ENCODE results near the gene SMS.
"Not testable (repeated sequence)": the region's sequence is repeated elsewhere in the genome, so short reads cannot be mapped to it uniquely, and the experiment has no call there.

The SMS gene

DNA sequence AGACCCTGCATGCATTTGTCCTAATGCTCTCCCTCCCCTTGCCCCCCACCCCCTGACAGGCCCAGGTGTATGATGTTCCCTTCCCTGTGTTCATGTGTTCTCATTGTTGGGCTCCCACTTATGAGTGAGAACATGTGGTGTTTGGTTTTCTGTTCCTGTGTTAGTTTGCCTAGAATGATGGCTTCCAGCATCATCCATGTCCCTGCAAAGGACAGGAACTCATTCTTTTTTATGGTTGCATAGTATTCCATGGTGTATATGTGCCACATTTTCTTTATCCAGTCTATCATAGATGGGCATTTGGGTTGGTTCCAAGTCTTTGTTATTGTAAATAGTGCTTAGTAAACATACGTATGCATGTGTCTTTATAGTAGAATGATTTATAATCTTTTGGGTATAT lies 10.0 kb downstream of the SMS start:
- DNase-seq (ENCODE audit: extremely low read depth in 1 of 2, low read depth in 1 of 2), result not testable (repeated sequence)

DNA sequence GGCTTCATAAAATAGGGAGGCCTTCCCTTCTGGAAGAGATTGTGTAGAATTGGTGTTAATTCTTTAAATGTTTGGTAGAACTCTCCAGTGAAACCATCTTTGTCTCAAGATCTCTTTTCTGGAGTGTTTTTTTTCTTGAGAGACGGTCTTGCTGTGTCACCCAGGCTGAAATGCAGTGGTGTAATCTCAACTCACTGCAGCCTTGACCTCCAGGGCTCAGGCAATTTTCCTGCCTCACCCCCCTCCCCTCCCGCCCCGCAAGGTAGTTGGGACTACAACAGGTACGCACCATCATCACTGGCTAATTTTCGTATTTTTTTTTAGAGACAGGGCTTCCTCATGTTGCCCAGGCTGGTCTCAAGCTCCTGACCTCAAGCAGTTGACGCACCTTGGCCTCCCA lies 12.1 kb downstream of the SMS start:
- no peak for DNase-seq (ENCODE audit: extremely low read depth in 1 of 2, low read depth in 1 of 2)

DNA sequence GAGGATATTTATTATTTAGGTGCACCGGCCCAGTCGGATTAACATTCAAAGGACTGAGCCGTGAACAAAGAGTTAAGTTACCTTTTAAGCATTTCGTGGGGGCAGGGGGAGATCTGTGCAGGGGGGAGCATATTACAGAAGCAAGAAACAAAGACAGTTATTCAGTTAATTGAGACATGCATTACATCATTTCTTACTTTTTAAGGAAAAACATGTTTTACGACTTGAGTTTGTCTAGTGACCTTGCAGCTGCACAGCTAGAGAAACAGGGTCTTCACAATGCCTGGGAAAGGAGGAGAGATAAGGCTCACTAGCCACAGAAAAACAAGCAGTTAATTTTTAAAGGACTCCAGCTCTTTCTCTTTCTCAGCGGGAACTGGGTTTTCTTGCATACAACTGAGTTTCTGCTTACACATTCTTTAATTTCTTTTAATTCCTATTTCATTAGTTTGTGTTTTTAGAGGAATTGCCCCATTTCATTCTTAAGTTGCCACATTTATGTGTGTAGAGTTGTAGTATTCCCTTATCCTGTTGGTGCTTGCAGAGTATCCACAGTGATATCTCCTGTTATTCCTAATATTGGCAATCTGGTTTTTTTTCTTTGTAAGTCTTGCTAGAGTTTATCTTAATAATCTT lies 12.8 kb downstream of the SMS start:
- DNase-seq (ENCODE audit: extremely low read depth in 1 of 2, low read depth in 1 of 2), result not testable (repeated sequence)

DNA sequence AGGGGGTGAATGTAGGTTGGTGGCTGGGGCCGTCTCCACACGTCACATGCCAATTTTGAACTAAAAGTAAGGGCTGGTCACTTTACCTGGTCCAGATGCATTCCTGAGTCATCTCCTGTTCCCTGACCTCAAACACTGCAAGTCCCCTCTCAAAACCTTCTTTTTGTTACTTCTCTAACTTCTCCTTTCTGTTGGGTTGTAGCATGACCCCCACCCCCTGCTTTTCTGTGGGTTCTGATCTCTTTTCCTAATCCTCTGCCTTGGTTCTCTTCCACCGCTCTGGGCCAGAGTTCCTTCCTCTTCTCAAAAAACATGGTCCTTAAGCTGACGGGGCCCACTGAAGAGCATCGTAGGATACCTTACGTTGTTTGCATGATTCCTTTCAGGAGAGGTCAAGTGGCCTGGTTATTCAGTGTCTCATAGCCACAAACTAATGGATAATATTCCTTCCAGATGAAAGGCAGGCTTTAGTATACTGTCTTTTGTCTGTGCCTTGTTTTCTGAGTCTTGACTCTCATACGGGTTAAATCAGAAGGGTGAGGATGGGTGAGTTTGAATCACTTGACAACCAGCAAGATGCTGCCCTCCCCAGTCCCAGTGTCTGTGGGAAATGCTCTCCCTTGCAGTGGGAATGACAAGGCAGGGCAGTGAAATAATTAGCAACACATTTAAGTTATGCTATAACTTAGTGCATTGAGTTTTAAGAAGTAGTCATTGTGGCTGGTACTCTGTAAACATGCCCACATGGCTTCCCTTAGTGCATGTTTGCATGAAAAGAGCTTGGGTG lies 15.1 kb downstream of the SMS start:
- no peak for DNase-seq (ENCODE audit: extremely low read depth in 1 of 2, low read depth in 1 of 2)

DNA sequence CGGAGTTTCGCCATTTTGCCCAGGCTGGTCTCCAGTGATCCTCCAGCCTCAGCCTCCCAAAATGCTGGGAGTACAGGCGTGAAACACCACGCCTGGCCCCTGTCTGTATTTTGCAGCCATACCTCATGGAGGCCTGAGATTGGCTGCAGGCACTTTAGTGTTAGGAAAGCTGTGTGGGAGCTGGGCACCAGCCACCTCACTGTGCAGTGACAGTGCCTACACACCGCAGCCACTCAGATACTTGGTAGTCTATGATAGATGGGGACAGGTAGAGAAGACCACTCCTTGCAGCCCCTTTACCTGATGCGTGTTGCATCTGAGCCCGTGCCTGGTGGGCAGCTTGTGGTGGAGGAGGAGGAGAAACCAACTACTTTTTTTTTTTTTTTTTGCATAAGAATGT lies 16.3 kb downstream of the SMS start:
- DNase-seq (ENCODE audit: extremely low read depth in 1 of 2, low read depth in 1 of 2), result no peak

DNA sequence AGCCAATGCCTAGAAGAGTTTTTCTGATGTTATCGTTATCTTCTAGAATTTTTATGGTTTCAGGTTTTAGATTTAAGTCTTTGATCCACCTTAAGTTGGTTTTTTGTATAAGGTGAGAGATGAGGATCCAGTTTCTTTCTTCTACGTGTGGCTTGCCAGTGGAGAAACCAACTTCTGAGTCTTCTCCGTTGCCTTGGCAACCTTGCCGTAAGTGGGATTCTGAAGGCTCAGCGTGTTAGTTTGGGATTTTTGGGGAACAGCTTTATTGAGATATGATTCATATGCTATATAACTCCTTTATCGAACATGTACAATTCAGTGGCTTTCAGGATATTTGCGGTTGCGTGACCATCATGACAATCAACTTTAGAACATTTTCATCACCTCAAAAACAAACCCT lies 17.7 kb downstream of the SMS start:
- no peak for DNase-seq (ENCODE audit: extremely low read depth in 1 of 2, low read depth in 1 of 2)

DNA sequence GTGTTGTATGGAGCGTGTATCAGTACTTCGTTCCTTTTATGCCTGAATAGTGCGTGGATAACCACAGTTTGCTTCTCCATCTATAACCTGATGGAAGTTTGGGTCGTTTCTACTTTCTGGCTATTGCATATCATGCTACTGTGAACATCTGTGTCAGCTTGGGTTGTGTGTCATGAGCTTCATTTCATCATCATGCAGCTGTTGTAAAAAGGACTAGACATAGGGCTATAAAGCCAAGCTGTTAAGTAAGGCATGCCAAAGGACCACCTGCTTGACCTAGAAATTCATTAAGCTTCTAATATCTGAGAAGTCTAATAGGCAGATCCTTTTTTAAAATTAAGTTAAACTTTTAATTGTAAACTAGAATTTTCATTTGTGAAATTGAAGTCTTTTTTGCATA lies 18.4 kb downstream of the SMS start:
- DNase-seq (ENCODE audit: extremely low read depth in 1 of 2, low read depth in 1 of 2), result no peak

DNA sequence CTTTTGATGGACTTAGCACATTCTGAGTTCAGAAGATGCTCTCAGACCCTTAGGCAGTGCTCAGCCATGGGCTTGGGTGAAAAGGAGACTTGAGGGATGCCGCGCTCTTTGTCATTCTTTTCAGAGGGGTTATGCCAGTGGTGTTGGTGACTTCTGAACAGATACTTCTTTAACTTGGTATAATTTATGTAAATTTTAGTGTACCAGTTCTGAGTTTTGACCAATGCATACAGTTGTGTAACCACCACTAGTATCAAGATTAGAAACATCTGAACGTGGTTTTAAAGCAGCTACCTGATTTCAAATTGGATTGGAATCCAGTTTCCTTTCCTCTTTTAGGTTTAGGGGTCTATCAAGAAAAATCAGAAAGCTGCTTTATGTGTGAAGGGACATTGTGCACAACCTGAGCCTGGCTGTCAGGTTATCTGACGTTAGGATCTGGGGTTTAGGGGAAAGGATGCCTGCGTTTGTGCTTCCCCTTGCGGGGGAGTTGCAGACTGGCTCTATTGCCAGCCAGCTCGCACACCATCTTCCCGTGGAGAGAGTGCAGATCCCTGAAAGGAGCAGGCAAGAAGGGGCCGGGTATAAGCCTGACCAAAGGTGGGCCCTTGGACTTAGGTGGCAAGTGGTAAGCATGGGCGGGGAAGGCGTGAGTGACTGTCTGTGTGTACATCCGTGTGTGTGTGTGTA lies 19.0 kb downstream of the SMS start:
- DNase-seq (ENCODE audit: extremely low read depth in 1 of 2, low read depth in 1 of 2), result no peak

DNA sequence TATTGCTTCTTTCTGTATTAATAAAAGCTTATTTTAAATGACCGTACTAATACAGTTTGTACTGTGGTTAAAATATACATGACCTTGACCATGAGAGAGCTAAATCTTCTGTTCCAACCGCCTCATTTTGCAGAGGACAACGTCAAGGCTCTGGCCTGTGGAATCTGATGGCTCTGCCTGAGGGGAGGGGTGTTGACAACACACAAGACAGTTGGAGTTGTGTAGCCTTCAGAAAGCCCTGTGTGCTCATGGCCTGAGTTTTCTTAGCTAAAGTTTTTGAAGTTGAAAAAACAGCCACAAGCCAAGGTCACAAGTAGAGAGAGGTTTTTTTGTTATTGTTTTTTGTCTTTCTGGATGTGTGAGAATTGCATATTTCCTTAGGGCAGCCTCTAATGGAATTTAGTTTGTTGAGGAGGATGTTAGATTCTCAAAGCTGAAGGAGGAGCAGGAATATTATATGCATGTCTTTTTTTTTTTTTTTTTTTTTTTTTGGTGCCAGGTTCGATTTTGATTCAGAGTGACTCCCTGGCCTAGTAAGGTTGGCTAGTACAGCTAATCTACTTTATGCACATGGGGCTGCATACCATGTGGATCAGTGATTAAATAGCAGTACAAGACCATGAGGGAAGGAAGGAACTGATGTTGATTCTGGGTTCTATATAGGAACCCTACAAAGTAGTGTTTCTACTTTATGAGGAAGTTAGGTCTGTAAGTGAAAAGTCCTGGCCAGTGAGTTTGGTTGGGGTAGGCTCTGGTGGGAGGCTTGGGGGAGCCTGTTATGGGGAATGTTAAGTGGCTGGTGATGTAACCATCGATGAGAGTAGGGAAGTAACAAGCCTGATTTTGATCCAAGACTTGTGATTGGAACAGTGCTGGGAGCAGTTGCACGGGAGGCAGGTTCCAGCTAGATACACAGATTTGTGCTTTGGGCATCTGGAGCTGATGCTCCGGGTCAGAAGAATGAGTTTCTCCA lies 20.3 kb downstream of the SMS start:
- no peak for DNase-seq (ENCODE audit: extremely low read depth in 1 of 2, low read depth in 1 of 2)

DNA sequence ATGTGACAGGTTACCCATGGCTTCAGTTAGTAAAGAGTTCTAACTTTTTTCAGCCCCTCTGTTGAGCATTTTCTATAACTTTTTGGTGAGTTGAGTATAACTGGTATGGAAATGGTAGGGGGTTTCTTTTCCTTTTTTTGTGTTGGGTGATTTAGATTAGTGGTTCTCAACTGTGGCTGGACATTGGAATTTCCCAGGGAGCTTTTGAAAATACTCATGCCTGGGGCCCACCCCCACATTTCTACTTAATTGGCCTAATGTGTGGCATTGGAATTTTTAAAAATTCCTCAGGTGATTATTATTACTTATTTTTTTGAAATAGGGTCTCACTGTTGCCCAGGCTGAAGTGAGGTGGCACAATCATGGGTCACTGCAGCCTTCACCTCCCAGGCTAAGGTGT lies 21.9 kb downstream of the SMS start:
- no peak for DNase-seq (ENCODE audit: extremely low read depth in 1 of 2, low read depth in 1 of 2)

DNA sequence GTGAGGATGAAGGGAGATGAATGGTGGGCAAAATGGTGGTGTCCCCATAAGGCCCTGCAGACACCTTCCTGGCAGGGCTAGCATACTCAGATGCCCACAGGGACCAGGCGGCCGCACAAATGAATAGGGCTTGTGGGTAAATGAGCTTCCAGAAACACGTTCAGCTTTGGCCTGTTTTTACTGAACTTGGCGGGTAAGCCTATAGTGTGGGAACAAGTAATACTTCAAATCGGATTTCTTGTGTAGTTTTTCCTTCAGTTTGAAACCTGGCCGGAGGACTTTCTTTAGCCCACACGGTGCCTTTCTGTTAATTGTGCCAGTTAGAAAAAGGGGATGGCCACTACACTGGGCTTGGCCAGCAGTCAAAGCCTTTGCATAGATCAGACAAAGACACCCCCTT lies 22.8 kb downstream of the SMS start:
- DNase-seq (ENCODE audit: extremely low read depth in 1 of 2, low read depth in 1 of 2), result no peak

DNA sequence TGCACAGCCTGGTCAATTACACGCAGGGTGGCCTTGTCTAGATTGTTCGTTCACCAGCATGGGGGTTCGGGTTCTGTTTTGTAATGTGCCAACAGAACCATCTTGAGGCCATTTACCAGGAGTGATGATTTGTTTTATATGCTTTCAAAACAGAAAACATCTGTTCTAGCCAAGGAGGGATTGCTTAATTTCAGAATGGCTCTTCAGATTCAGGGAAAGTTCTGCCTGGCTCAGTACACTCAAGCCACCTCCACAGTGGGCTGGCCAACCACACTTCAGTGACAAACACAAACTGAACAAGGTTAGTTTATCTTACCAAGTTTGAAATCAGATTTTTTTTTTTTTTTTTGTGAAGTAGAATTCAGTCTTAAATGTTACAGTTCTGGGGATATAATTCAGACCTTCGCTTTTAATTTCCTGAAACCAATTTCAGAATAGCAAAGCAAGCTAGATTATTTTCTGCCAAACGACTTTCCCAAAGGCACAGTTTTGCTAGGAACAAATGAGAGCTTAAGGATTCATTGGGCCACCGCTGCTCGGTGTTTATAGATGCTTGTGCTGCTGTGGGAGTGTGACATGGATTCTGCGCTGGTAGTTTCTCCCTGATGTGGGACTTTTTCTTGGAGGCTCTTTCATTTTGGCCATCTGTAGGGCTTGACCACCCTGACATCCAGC lies 23.4 kb downstream of the SMS start:
- no peak for DNase-seq (ENCODE audit: extremely low read depth in 1 of 2, low read depth in 1 of 2)

DNA sequence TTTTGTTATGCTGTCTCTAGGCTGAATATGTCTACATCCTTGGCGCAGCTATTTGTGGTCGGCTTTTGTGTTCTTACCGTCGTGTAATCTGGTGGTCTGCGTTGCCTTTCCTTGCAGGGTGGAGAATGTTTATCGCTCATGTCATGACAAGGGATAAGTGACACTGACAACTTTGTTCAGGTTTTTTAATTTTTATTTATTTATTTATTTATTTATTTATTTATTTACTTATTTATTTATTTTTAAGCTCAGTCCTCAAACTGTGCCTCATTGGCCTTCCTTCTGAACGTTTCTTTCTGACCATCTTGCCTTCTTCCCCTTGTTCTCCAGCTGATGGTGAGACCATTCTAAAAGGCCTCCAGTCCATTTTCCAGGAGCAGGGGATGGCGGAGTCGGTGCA lies 26.4 kb downstream of the SMS start:
- no peak for DNase-seq (ENCODE audit: extremely low read depth in 1 of 2, low read depth in 1 of 2)

DNA sequence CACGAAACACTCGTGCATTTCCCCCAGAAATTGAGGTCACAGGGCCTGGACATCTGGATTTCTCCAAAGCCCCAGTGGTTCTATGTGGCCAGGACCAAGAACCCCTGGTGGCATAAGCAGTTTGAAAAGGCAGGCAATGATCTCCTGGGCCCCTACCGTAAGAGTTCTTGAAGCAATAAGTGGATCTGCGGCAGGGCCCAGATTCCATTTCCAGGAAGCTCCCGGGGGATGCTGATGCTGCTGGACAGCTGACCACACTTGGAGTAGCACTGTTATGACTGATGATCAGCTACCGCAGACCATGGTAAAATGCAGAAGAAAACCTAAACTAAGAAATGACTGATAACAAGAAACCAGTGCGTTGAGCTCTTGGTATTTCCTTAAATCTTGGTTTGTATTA lies 27.8 kb downstream of the SMS start:
- DNase-seq (ENCODE audit: extremely low read depth in 1 of 2, low read depth in 1 of 2), result no peak

DNA sequence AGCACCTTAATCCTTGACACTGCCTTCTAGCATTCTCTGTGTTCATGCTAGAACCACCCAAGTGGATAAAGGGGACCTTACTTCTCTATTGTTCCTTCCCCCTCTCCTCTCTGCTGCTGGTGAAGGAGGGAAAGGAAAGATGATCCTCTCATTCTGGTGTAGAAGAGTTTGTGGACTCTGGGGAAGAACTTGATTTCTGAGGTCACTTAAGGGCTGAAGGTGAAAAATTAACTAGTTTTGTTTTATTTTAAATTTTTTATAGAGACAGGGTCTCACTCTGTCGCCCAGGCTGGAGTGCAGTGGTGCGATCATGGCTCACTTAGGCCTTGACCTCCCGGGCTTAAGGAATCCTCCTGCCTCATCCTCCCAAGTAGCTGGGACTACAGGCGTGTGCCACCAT lies 29.8 kb downstream of the SMS start:
- no peak for DNase-seq (ENCODE audit: extremely low read depth in 1 of 2, low read depth in 1 of 2)

DNA sequence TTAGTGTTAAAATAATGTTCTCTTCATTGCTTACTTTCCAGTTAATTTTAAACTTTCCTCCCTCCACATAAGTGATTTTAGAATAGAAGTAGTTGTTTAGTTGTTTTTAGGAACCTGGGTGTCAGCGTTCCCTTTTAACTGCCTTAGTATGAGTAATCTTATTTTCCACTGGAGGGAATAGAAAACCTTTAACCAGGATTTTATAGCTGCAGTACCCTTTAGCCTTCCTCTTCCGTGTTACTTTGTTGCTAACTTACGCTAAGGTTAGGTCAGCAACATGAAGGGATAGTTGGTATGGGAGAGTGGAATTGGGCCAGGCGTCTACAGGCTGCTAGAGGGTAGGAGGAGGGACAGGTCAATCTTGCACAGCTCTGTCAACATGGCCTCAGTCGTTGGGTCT lies 31.5 kb downstream of the SMS start:
- no peak for DNase-seq (ENCODE audit: extremely low read depth in 1 of 2, low read depth in 1 of 2)

DNA sequence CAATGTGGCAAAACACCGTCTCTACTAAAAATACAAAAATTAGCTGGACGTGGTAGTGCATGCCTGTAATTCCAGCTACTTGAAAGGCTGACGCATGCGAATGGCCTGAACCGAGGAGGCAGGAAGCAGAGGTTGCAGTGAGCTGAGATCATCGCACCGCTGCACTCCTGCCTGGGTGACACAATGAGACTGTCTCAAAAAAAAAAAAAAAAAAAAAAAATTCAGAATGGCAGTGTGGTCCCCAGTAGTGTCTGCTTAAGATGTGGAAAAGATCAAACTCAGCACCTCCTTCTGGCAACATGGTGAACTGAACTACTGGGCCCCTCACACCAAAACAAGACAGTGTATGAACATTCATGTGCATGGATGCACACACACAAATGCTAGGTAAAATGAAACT lies 32.2 kb downstream of the SMS start:
- peak in 1 of 2 donors; percentile 1 for DNase-seq (ENCODE audit: extremely low read depth in 1 of 2, low read depth in 1 of 2)

DNA sequence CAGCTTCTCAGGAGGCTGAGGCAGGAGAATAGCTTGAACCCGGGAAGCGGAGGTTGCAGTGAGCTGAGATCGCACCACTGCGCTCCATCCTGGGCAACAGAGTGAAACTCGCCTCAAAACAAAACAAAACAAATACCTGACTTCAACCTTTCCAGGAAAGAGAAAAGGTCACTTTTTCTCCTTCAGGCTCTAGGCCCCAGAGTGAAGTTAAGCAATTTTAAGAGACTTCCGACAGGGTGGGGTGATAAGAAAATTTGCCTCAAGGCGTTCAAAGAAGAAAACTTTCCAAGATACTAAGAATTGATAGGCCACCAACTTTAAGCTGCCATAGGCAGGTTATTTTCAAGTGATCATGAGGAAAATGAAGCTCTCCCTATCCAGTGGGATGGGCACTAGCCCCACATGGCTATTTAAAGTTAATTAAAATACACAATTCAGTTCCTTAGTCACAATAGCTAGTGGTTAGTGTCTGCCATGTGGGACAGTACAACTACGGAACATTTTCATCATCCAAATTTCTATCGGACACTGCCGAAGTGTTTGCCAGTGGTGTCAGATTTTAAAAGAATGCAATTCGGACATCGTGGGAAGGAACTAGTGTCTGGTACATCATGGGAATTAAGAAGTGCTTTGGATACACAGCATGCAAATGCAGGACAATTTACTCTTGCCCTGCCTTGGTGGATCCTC lies 33.0 kb downstream of the SMS start:
- DNase-seq (ENCODE audit: extremely low read depth in 1 of 2, low read depth in 1 of 2), result no peak

DNA sequence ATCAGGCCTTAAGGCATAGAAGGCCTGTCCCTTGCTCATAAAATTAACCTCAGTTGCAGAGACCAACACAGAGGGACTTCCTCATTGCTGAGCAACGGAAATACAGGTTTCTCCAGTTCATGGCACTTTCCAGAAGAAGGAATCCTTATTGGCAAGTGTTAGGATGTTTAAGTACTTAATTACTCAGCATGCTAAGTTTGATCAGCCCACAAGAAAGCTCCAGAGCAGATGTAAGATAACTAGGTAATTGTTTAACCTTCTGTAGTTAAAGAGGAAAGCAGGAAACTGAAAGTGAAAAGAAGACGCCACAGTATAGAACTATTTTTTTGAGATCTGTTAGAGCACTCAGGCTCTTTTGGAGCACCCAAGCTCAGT lies 33.5 kb downstream of the SMS start:
- no peak for DNase-seq (ENCODE audit: extremely low read depth in 1 of 2, low read depth in 1 of 2)

DNA sequence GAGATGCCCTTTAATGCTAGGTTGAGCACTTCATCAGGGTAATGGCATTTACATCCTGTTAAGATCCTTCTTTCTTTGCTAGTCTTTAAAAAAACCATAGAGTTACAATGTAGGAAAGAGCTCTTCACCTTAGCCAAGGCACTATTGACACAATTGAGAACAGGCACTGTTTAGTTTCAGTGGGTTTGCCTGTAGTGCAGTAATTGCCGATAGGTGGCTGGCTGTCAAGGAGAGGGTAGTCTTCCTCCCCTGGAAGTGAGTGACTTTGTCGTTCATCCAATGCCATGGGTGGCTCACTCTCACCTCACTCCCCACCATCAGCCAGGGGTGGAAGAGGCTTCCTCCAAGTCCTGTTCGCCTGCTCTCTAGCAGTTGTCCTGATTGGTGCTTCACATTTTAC lies 34.7 kb downstream of the SMS start:
- DNase-seq (ENCODE audit: extremely low read depth in 1 of 2, low read depth in 1 of 2), result no peak

All from activated CD8-positive, alpha-beta memory T cell treated with anti-CD3 and anti-CD28 coated beads for 1 hour (primary cell).